ENCODE measurements around the gene PRPF40B.

PRPF40B gene

GRCh38 chr12:49636979-49637755 lies 13.8 kb downstream of the PRPF40B start:
- DNase-seq, result peak; percentile 27 to 55

GRCh38 chr12:49641748-49642369 lies 18.5 kb downstream of the PRPF40B start:
- no peak for DNase-seq

DNA sequence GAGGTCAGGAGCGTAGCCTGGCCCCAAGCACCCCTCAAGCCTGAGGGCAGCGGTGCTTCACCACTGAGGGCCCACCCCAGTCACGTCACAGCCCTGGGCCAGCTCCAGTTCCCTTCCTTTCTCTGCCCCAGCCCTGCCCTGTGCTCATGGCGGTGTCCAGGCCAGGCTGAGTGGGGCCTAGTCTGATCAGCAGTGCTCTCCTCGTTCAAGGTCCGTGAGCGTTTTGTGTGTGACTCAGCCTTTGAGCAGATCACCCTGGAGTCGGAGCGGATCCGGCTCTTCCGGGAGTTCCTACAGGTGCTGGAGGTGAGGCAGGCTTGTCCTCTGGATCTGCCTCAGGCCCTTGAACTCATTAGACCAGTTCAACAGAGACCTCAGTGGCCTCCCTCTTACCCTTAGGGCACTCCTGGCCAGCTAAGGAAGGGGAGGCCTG lies 19.0 kb downstream of the PRPF40B start:
- DNase-seq, result no peak

GRCh38 chr12:49643135-49643534 lies 19.8 kb downstream of the PRPF40B start:
- no peak for DNase-seq

DNA sequence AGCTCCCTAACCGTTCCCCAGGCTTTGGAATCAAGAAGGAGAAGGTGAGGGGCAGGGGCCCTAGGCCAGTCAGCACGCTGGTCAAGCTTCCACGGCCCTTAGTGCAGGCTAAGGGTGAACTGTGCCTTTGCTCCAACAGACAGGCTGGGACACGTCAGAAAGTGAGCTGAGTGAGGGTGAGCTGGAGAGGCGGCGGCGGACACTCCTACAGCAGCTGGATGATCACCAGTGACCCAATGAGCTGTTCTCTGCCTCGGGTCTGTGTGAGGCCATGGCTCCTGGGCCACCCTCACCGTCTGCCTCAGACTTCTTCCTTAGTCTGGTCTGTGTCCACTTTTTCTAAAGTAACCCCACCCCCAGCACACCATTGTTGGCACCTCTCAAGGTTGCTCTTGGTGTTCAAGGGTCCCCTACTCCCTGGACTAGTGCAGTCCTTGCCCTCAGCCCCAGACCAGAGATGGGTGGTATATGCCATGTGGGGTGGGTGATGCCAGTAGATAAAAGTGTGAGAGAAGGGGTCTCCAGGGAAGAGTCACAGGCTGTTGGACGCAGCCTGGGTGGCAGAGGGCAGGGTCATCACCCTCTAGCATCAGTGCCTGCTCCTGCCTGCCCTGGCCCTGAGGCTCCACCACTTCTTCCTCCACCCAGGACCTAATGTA lies 20.7 kb downstream of the PRPF40B start:
- no peak for DNase-seq

DNA sequence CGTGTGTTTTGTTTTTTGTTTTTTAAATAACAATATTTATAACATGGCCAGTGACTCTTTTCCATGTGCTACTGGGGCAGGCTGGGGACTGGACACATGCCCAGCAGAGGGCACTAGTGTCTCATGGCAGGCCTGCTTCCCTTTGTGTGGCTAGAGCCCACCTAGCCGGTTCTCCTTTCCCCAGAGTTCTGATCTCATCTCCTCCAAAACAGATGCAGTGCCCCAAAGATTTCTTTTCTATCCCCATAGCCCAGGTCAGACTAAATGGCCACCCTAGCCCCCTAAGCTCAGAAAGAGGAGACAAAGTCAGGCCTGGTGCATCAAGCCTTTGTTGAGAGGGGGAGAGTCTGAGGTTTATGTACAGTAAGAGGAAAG lies 21.2 kb downstream of the PRPF40B start:
- peak; percentile 77 to 78 for DNase-seq

GRCh38 chr12:49645146-49646039 lies 22.0 kb downstream of the PRPF40B start:
- no peak for DNase-seq

DNA sequence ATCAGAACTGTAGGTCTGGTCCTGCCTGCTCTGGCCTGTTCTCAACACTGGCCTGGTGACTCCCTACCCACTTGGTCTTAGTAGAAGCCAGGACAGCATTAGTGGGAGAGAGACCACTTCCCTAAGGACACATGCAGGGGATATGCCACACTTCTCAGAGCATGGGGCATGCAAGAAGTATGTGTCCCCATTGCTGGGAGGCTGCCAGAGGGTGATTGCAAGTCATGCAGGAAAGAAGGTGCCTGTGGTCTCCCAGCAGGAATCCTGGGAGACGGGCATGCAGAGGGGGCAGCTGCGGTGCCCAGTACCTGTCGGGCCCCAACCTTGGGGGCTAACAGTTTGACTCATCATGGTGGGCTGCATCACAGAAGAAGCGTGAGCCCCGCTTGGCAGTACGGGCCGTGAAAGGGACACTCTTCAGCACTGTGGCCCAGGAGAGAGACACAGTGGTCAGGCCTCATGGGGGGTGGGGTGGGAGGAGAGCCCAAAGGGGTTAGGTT lies 23.0 kb downstream of the PRPF40B start:
- no peak for DNase-seq

DNA sequence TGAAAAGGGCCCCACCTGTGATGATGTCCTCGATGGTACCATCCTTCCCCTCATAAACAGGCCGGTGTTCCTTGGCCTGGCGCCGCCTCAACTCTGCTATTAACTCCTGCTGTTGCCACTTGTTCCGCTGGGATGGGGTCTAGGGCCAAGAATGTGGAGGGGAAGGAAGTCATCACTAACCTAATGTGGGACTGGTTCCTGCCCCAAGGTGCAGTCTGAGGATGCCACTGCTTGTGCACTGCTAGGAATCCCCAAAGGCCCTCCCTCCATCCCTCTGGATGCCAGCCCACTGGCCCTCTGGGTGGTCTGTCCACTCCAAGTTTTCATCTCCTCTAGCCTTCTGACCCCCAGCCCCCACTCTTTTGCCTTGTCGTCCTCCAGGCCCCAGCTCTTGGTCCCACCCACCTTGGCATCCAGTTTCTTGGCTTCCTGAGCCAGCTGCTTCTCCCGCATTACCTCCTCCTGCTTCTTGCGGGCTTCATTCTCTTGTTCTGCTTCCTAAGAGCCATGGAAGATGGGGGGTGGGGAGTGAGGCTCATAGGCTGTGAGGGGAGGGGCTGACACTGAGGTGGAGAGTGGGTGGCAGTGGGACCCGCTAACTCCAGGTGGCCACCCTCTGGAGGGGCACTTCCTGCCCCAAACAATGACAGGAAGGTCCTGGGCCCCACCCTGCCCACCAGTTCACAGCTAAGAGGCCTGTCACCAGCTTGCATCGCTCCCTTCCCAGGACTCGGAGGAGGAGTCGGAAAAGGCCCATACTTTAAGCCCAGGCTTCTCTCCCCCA lies 23.7 kb downstream of the PRPF40B start:
- DNase-seq, result no peak

- DNase-seq, result no peak
These were observed 24.7 kb downstream of the PRPF40B start for GRCh38 chr12:49647827-49648711.

DNA sequence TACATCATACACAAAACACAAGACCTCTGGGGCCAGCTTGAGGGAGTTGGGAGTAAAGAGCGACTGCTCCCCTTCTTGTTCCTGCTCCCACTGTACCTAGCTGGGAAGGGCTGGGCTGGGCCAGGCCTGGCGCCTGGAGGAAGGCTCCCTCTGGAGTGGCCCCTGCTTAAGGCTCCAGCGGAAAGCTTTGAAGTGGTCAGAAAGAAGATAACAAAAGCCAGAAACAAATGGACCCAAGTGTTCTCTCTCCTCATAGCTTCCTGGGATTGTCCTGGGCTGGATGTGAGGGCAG lies 25.3 kb downstream of the PRPF40B start:
- DNase-seq, result no peak

GRCh38 chr12:49649445-49649844 lies 26.1 kb downstream of the PRPF40B start:
- DNase-seq, result no peak

- DNase-seq, result no peak
These were observed 26.5 kb downstream of the PRPF40B start for GRCh38 chr12:49649892-49650291.

DNA sequence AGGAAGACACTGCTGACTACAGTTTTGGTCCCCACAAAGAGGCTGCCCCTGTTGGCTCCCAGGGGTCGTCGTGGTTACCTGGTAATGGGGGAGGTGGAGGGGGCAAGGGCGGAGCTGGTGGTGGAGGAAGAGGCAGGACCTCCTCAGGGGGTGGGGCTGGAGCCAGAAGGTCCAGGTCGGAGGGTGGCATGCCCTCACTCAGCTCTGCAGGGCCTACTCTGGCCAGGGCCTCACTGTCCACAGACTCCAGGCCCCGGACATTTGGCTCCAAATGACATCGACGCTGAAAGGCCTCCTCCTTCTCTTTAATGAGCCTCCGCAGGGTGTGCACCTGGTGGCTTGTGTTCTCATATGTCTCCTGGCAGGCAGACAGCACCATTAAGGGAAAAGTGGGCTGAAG lies 28.5 kb downstream of the PRPF40B start:
- no peak for DNase-seq

GRCh38 chr12:49652921-49653520 lies 29.7 kb downstream of the PRPF40B start:
- DNase-seq, result no peak

DNA sequence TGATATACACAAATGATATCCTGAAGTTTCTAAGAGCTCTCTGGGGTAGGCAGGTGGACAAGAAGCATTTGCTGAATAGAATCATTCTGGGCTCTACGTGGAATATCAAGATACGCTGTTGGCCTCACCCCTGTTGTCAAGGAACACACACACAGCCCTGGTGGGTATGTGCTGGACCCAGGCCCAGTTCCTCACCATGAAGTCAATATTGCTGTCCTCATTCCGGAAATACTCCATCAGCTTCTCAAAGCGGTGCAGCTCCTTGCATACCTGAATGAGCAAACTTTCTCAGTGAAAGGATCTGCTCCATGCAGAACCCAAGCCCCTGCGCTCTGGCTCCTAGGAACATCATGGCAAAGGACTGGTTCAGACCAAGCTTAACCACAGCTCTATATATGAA lies 31.4 kb downstream of the PRPF40B start:
- no peak for DNase-seq

DNA sequence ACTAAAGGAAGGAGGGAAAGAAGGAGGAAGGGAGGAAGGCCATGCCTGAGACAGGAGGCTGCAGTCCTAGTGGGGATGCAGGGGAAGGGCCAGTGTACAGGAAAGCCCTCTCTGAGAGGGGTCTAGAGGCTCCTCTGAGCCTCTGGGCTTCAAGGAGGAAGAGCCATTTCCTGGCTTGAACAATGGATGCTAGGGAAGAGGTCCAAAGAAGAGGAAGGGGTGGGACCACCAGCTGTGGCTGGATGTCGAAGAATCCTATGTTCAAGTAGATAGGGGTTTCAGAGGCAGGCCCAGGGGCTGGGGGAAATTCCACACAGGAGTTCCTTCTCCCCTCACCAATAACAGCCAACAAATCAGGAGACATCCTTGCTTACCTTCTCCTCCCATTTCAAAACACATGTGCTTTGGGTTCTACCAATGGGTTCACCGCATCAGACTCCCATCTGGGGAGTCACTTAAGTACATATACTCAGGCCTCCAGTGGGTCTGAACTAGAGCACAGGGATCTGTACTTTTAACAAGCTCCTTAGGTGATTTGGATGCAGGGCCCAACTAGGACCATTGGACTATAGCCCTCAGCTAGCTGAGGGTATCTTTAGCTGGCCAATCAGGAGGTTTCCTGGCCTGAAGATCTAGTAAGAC lies 32.4 kb downstream of the PRPF40B start:
- no peak for DNase-seq

DNA sequence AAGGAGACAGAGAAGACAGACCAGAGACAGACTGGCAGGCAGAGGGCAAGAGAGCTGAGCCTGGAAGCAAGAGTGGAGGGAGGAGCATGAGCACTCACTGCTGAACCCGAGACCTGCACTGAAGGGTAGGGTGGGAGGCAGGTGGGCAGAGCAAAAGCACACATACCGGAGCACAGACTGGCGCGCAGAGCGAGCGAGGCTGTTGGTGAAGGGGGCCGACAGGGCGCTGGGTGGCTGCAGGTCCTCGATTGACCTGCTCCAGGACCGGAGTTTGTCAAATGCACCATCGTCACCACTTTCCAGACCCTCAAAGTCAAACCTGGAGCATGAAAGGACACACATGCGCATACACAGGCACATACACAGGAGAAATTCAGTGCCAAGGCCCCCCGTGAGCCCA lies 34.9 kb downstream of the PRPF40B start:
- no peak for DNase-seq

DNA sequence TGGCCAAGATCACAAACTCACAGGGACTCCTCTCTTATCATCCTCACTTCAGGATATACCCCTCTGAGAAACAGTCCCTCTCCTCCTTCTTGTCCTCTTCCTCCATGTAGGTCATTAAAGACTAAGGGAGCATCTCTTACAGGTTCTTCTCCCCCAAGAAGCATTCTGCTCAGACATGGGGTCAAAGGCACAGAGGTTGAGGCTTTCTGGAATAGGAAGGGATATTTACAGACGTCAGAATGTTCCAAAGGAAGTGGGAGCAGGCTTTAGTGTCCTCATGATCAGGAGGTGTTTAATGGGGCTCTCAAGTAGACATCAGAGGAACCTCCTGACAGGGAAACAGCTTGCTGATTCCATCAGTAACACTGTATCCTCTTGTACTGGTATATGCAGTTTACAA lies 36.4 kb downstream of the PRPF40B start:
- DNase-seq, result no peak

GRCh38 chr12:49661191-49661590 lies 37.8 kb downstream of the PRPF40B start:
- DNase-seq, result peak in 1 of 2 experiments; percentile 33
